Lower lobe of right lung (tissue), 2 donors: Measurements from ENCODE around the gene IRS2. TPM values are rescaled to one million over a fixed set of nuclear protein-coding genes. Genes with fewer than 3 reads are reported as not detected.

Experiments
- ATAC-seq, 2 donors: fragments of 200-7000 bp; cut with Tn5 transposase; one replicate each; pipeline ENCODE4 v1.9.1; 2020 to 2022; ENCODE audit warnings: mild to moderate bottlenecking in 2 of 2, moderate library complexity in 2 of 2
- DNase-seq: peaks from one replicate; pipeline ENCODE4 v3.0.0-alpha.2; 2020
- H3K27ac ChIP-seq: fragments of 200-600 bp; one replicate; pipeline ENCODE4 v1.8.0; 2022
- H3K27me3 ChIP-seq: fragments of 200-600 bp; one replicate; pipeline ENCODE4 v1.8.0; 2022; ENCODE audit warnings: low read depth
- H3K36me3 ChIP-seq: fragments of 200-600 bp; one replicate; pipeline ENCODE4 v1.8.0; 2022; ENCODE audit warnings: mild to moderate bottlenecking
- H3K4me1 ChIP-seq: fragments of 200-600 bp; one replicate; pipeline ENCODE4 v1.8.0; 2022
- H3K4me3 ChIP-seq: fragments of 200-600 bp; one replicate; pipeline ENCODE4 v1.8.0; 2022; ENCODE audit warnings: mild to moderate bottlenecking
- H3K9me3 ChIP-seq: fragments of 200-600 bp; one replicate; pipeline ENCODE4 v1.8.0; 2022
- CTCF ChIP-seq: fragments of 200-600 bp; IDR thresholded peaks from one replicate; pipeline ENCODE4 v1.8.0; 2022; ENCODE audit warnings: antibody characterized with exemption, mild to moderate bottlenecking
- intact Hi-C: fragments of 100-400 bp; cut with DNase I; formaldehyde crosslinking; loops from one replicate; pipeline ENCODE4 v1.11.0; 2022
- total RNA-seq: library from RNA; stranded (reverse); fragmentation: NEBNext Ultra II Directional; extraction: Animal tissue kit (Norgen Biotek cat#: 25700); gene quantifications from one replicate; pipeline ENCODE4 v1.2.1, GENCODE V29; 2021
- donor health status: DM: no; HTN: yes; CAD: no; lungs with severe emphysema.

IRS2 gene
- total RNA-seq, 1 donor from 2014 or later: 34.0 TPM

GRCh38 chr13:109750221-109750775, 36.1 kb downstream of the IRS2 start:
- Histone ChIP-seq H3K9me3 (no peaks in the 10 kb centered on the region), H3K4me1 (no peaks in the 10 kb centered on the region), H3K27me3 (no peaks in the 10 kb centered on the region), H3K4me3 (no peak overlapping the region), H3K36me3 (peaks cover 29% of the 10 kb centered on the region), H3K27ac (no peak overlapping the region)
- ATAC-seq (no peak), DNase-seq (no peak)
- TF ChIP-seq CTCF: no peak
- intact Hi-C loops: no loop called here

- ATAC-seq: no peak
- TF ChIP-seq CTCF: no peak
Measured at GRCh38 chr13:109749365-109749764, 37.0 kb downstream of the IRS2 start.

GRCh38 chr13:109748677-109749076, 37.7 kb downstream of the IRS2 start:
- Histone ChIP-seq H3K4me1 (peaks cover 14% of the 10 kb centered on the region), H3K27ac (no peak overlapping the region), H3K9me3 (no peaks in the 10 kb centered on the region), H3K36me3 (peaks cover 13% of the 10 kb centered on the region), H3K4me3 (no peak overlapping the region), H3K27me3 (no peaks in the 10 kb centered on the region)
- TF ChIP-seq CTCF: no peak
- ATAC-seq (no peak), DNase-seq (no peak)
- intact Hi-C loops: no loop called here

More at GRCh38 chr13:109749365-109749764, 37.0 kb downstream of the IRS2 start:
- no peak for DNase-seq
- Histone ChIP-seq H3K4me3 (no peak overlapping the region), H3K4me1 (peaks cover 7% of the 10 kb centered on the region), H3K36me3 (peaks cover 20% of the 10 kb centered on the region), H3K27me3 (no peaks in the 10 kb centered on the region), H3K27ac (no peak overlapping the region), H3K9me3 (no peaks in the 10 kb centered on the region)
- intact Hi-C loops: no loop called here

- intact Hi-C loops: no loop called here
- no peak for TF ChIP-seq CTCF
- peaks cover 16% of the 10 kb centered on the region for H3K4me1 ChIP-seq
- no peak for DNase-seq
- no peak for ATAC-seq
- no peaks in the 10 kb centered on the region for H3K9me3 ChIP-seq
- no peak overlapping the region for H3K27ac ChIP-seq
- no peak overlapping the region for H3K4me3 ChIP-seq
- no peaks in the 10 kb centered on the region for H3K27me3 ChIP-seq
- peaks cover 3% of the 10 kb centered on the region for H3K36me3 ChIP-seq
Measured at GRCh38 chr13:109747524-109747923, 38.9 kb downstream of the IRS2 start.

- Histone ChIP-seq H3K27me3 (no peaks in the 10 kb centered on the region), H3K9me3 (no peaks in the 10 kb centered on the region), H3K36me3 (no peaks in the 10 kb centered on the region), H3K4me1 (peaks cover 16% of the 10 kb centered on the region), H3K27ac (no peak overlapping the region), H3K4me3 (no peak overlapping the region)
- ATAC-seq: no peak
- intact Hi-C loops: no loop called here
- DNase-seq: no peak
- TF ChIP-seq CTCF: no peak
Measured at GRCh38 chr13:109746364-109746763, 40.0 kb downstream of the IRS2 start.

- Histone ChIP-seq H3K27ac (no peak overlapping the region), H3K36me3 (no peaks in the 10 kb centered on the region), H3K9me3 (no peaks in the 10 kb centered on the region), H3K27me3 (no peaks in the 10 kb centered on the region), H3K4me1 (peaks cover 16% of the 10 kb centered on the region), H3K4me3 (no peak overlapping the region)
- no peak for TF ChIP-seq CTCF
- intact Hi-C loops: no loop called here
- ATAC-seq (no peak), DNase-seq (no peak)
Measured at GRCh38 chr13:109745702-109746101, 40.7 kb downstream of the IRS2 start.
